ENCODE measurements around the gene CCL26.
"Not testable (repeated sequence)": the region's sequence is repeated elsewhere in the genome, so short reads cannot be mapped to it uniquely, and the experiment has no call there.

CCL26 gene, protein sequence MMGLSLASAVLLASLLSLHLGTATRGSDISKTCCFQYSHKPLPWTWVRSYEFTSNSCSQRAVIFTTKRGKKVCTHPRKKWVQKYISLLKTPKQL

GRCh38 chr7:75772081-75773077, at the start of gene CCL26:
CCL26 (minus strand) TSS chr7:75772211; CDS start chr7:75772176, 35 bp downstream.
- no peak for DNase-seq

- no peak for DNase-seq
Measured at GRCh38 chr7:75820688-75821087, 48.7 kb upstream of the CCL26 start.

GRCh38 chr7:75819711-75820110, 47.7 kb upstream of the CCL26 start:
- no peak for DNase-seq

DNA sequence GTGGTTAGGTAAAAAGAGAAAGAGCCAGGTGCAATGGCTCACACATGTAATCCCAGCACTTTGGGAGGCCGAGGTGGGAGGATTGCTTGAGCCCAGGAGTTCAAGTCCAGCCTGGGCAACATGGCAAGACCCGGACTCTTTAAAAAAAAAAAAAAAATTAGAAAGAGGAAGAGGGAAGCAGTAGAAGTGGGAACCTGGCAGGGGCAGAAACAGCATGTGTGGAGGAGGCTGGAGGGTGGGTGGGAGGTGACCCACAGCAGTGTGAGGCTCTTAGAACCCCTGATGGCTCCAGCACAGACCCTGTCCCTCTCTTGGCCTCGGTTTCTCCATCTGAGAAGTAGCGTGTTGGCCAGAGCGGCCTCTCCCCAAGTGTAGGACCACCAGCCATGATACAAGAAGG, 46.5 kb upstream of the CCL26 start:
- DNase-seq: no peak

DNA sequence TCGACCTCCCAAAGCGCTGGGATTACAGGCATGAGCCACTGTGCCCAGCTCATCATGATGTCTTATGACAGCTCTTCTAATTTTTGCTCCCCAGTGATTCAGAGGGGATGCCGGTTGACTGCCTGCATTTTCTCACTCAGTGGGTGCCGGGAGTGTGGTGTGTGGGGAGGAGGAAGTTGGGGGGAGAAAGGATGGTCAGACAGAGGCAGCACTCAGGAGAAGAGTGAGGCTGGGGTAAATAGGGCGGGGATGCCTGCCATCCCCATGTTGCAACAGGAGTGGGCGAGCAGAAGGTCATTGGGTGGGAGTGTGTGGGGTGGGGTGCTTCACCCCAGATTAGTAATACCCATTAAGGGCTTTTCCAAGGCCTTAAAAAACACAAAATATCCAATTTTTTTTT, 45.1 kb upstream of the CCL26 start:
- DNase-seq: no peak

DNA sequence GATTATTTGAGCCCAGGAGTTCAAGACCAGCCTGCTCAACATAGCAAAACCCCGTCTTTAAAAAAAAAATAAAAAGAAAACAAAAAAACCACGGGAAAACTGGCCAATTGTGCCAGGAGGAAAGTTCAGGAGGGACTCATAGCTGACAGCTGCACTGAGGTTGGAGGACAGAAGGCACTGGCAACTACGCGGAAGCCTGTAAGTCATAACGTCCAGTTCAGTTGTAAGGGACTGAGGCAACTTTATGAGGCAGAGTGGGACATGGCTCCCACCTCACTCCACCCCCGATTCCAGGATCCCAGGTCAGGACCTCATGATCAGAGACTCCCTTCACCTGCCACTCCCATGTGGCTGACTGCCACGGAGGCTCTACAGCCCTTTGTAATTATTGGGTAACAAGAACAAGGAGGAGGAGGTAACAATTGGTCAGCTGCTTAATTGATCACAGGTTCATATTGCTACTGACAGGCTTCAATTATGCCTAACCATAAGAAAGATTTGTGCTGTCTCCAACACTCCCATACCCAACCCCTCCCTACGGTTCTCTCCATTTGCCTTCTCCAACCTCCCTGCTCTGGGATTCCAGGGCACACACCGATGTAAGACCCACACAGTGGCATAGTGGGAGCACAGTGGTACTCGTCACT, 43.5 kb upstream of the CCL26 start:
- DNase-seq: no peak

GRCh38 chr7:75814407-75814947, 42.5 kb upstream of the CCL26 start:
- DNase-seq: no peak

DNA sequence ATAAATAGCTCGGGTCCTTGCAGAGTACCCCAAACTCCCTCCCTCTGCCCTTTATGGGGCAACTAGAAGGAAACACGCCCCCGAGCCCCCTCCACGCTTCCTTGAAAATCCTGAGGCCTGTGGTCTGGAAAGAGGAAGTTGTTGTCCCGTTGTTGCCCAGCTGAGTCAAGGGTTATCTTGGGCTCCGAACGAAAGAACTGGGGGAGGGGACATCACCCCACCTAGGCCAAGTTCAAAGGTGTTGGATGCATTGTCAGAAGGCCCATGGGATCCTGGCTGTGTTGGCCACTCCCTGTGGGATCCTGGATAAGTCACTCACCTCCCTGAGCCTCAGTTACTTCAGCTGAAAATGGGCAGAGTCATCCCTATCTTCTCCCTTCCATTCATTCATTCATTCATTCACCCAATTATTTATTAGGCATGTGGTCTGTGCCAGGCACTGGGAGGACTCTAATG, 41.8 kb upstream of the CCL26 start, which contains the start of gene CCL24:
Gene CCL24, minus strand, starts transcription at position 26 of the 456 bp plus-strand sequence. CDS start 91 bp downstream, outside the sequence.
- DNase-seq: no peak

DNA sequence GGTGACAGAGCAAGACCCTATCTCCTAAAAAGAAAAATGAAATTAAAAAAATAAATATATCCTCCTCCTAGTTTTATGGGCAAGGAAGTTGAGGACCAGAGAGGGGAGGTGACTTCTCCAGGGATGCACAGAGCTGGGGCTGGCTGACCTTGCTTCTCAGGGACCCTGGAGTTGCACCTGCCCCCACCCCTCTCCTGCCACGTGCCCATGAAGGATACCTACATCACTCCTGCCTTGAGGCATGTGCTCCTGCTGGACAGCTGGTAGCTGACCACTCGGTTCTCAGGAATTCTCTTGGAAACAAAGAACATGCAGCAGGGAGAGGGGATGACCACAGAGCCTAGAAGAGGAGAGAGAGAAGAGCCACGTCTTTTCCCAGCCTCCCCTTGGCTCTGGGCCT, 41.1 kb upstream of the CCL26 start:
- no peak for DNase-seq

GRCh38 chr7:75811894-75812678, 40.1 kb upstream of the CCL26 start:
- DNase-seq: no peak

- no peak for DNase-seq
Measured at GRCh38 chr7:75809396-75809795, 37.4 kb upstream of the CCL26 start.

DNA sequence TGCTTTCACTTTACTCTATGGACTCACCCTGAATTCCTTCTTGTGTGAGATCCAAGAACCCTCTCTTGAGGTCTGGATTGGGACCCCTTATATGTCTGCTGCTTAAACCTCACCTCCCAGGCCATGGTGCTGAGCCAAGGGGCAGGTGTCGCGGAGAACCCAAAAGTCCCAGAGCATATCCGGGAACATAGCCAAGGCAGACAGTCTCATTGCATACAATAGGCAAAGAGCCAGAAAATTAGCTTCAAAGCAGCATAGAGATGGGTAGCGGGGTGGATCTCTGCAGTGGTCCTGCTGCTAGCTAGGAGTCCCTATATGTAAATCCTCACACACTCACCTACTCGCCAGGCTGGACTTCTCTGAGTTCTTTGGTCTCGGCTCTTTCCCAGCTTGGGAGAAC, 36.1 kb upstream of the CCL26 start:
- DNase-seq: no peak

- no peak for DNase-seq
Measured at GRCh38 chr7:75807452-75807851, 35.4 kb upstream of the CCL26 start.

GRCh38 chr7:75806560-75807307, 34.7 kb upstream of the CCL26 start:
- DNase-seq: no peak

DNA sequence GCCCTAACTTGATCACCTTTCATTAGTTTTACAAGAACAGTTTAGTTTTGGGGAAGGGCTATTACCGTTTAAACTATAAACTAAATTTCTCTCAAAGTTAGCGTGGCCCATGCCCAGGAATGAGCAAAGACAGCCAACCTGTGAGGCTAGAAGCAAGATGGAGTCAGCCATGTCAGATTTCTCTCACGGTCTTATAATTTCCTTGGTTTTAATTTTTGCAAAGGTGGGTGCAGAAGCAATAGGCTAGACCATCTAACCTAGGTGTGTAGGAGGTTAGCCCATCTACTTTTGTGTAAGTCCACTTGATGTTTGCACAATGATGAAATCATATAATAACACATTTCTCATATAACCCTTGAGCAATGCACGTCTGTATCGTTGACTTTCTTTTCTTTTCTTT, 32.7 kb upstream of the CCL26 start:
- DNase-seq: no peak

DNA sequence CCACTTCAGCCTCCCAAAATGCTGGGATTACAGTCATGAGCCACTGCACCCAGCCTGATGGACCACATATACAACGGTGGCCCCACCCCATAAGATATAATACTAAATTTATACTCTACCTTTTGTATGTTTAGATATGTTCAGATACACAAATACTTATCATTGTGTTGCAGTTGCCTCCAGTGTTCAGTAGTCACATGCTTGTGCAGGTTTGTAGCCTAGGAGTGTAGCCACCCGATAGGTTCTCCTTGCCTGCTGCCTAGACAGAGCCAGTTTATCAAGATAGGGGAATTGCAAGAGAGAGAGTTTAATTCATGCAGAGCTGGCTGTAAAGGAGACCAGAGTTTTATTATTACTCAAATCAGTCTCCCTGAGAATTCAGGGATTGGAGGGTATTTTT, 32.0 kb upstream of the CCL26 start:
- DNase-seq: no peak

DNA sequence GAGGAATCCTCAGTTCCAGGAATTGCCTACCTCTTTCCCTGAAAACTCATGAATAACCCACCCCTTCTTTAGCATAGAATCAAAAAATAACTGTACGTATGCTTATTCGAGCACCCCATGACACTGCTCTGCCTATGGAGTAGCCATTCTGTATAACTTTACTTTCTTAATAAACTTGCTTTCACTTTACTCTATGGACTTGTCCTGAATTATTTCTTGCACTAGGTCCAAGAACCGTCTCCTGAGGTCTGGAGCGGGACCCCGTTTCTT, 30.5 kb upstream of the CCL26 start:
- DNase-seq: no peak

GRCh38 chr7:75798770-75799169, 26.8 kb upstream of the CCL26 start:
- DNase-seq: no peak

- DNase-seq: no peak
Measured at GRCh38 chr7:75796420-75796819, 24.4 kb upstream of the CCL26 start.

DNA sequence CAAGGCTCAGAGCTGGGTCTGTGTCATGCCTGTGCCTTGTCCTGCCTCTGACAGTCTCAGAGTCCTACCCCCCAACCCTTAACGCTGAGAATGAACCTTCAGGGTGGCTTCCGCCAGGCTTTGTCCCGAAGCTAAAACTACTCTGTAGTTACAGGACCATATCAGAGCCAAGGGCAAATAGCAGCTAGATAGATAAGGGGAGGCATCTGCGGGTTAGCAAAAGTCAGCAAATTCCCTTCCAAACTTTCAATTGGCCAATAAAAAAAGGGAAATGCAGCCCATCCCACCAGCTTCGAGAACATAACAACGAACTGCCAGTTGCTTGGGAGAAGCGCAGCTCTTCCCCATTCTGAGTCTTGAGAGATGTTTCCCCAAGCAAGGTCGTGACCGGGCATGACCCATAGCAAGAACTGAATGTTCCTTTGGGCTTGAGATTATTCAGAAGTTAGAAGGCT, 23.8 kb upstream of the CCL26 start:
- DNase-seq: no peak

DNA sequence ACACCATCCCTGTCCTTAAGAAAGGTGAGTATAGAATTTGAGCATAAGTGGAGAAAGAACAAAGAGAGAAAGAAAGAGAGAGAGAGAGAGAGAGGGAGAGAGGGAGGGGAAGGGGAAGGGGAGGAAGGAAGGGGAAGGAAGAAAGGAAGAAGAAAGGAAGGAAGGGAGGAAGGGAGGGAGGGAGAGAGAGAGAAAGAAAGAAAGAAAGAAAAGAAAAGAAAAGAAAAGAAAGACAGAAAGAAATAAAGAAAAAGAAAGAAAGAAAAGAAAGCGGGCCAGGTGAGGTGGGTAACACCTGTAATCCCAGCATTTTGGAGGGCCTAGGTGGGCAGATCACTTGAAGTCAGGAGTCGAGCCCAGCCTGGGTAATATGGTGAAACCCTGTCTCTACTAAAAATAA, 21.7 kb upstream of the CCL26 start:
- no peak for DNase-seq

DNA sequence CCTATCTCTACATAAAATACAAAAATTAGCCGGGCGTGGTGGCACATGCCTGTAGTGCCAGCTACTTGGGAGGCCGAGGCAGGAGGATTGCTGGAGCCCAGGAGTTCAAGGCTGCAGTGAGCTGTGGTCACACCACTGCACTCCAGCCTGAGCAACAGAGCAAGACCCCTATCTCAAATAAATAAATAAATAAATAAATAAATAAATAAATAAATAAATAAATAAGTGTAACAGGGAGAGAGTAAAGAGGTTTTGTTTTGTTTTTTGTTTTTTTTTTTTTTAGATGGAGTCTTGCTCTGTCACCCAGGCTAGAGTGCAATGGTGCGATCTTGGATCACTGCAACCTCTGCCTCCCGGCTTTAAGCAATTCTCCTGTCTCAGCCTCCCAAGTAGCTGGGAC, 20.6 kb upstream of the CCL26 start:
- DNase-seq: not testable (repeated sequence)
